Transverse colon (tissue), 4 donors: ENCODE measurements around the gene CTDP1. TPM values are rescaled to one million over a fixed set of nuclear protein-coding genes. Genes with fewer than 3 reads are reported as not detected.
A peak's percentile ranks its signal among the peaks of the same experiment; 100 is the strongest.
"Not testable (repeated sequence)": the region's sequence is repeated elsewhere in the genome, so short reads cannot be mapped to it uniquely, and the experiment has no call there.

Experiments used
- DNase-seq: peaks from one replicate; pipeline ENCODE4 v3.0.0-alpha.2; 2019
- H3K27ac ChIP-seq, 4 donors: fragments of 200-600 bp; sonication (generic); 2 replicates each; pipeline ENCODE4 v1.5.1; 2016 to 2018; ENCODE audit warnings: inconsistent platforms in 4 of 4
- H3K27me3 ChIP-seq: fragments of 200-600 bp; sonication (generic); 2 replicates; pipeline ENCODE4 v1.5.1; 2017; ENCODE audit warnings: inconsistent platforms
- H3K36me3 ChIP-seq, 4 donors: fragments of 200-600 bp; sonication (generic); 2 replicates each; pipeline ENCODE4 v1.5.1; 2017 to 2019; ENCODE audit warnings: inconsistent platforms in 4 of 4
- H3K4me1 ChIP-seq, 4 donors: fragments of 200-600 bp; sonication (generic); 2 replicates each; pipeline ENCODE4 v1.5.1; 2017 to 2020; ENCODE audit warnings: inconsistent platforms in 4 of 4
- H3K4me3 ChIP-seq, 4 donors: fragments of 200-600 bp; sonication (generic); 1 replicate in 1 of 4; 2 replicates in 3 of 4; pipeline versions ENCODE4 v1.5.1 to v1.6.1; 2017 to 2019; ENCODE audit warnings: inconsistent platforms in 4 of 4
- H3K9me3 ChIP-seq, 2 donors: fragments of 200-600 bp; sonication (generic); 2 replicates each; pipeline ENCODE4 v1.5.1; 2017 to 2019; ENCODE audit warnings: inconsistent platforms in 2 of 2
- EP300 ChIP-seq: sonication (generic); formaldehyde crosslinking; IDR thresholded peaks from one replicate; pipeline ENCODE4 v1.6.1; 2017; ENCODE audit warnings: antibody characterized with exemption, low read depth
- POLR2A ChIP-seq: fragments of 450-650 bp; IDR thresholded peaks from one replicate; pipeline ENCODE4 v1.6.1; 2016; ENCODE audit warnings: antibody characterized with exemption, mild to moderate bottlenecking, moderate library complexity
- POLR2AphosphoS5 ChIP-seq, 3 donors: sonication (generic); formaldehyde crosslinking; IDR thresholded peaks; one replicate each; pipeline ENCODE4 v1.6.1; 2016; ENCODE audit warnings: antibody characterized with exemption in 3 of 3
- WGBS, 2 donors: methylation state at CpG; one replicate each; pipeline ENCODE4 v1.1.5; 2018; ENCODE audit warnings: low coverage in 1 of 2; 5-methylcytosine and 5-hydroxymethylcytosine counted together
- in situ Hi-C, 4 donors: fragments of 200-750 bp; cut with MboI; loops; one replicate each; pipeline versions ENCODE4 v1.15.0 to v1.15.1; 2017; ENCODE audit warnings: low sequenced_read_pairs in 3 of 4, low pct_ligation_motif_present in 1 of 4, low pct_unique_long_range_greater_than_20kb in 1 of 4
- intact Hi-C: fragments of 100-400 bp; cut with DNase I; formaldehyde crosslinking; loops from one replicate; pipeline ENCODE4 v1.15.1; 2023; ENCODE audit warnings: low total_unique reads
- total RNA-seq, 4 donors: library from RNA; depleted of rRNA; stranded (reverse); fragments of >200 nt; gene quantifications; one replicate each; pipeline ENCODE4 v1.1.0, GENCODE V29; 2016
- TF ChIP-seq, protein P1 (sequence below), 5 experiments: fragments of 200-600 bp in 3 of 5; fragments of 450-650 bp in 2 of 5; sonication (generic) in 3 of 5; IDR thresholded peaks; 1 replicate in 2 of 5; 2 replicates in 3 of 5; pipeline ENCODE4 v1.5.1; 2016 to 2017; ENCODE audit warnings: antibody characterized with exemption in 5 of 5, inconsistent platforms in 3 of 5, mild to moderate bottlenecking in 2 of 5, moderate library complexity in 1 of 5

CTDP1 gene
- total RNA-seq, 4 donors from 2014 or later, result 30.6 to 120 (median 49.3) TPM

DNA sequence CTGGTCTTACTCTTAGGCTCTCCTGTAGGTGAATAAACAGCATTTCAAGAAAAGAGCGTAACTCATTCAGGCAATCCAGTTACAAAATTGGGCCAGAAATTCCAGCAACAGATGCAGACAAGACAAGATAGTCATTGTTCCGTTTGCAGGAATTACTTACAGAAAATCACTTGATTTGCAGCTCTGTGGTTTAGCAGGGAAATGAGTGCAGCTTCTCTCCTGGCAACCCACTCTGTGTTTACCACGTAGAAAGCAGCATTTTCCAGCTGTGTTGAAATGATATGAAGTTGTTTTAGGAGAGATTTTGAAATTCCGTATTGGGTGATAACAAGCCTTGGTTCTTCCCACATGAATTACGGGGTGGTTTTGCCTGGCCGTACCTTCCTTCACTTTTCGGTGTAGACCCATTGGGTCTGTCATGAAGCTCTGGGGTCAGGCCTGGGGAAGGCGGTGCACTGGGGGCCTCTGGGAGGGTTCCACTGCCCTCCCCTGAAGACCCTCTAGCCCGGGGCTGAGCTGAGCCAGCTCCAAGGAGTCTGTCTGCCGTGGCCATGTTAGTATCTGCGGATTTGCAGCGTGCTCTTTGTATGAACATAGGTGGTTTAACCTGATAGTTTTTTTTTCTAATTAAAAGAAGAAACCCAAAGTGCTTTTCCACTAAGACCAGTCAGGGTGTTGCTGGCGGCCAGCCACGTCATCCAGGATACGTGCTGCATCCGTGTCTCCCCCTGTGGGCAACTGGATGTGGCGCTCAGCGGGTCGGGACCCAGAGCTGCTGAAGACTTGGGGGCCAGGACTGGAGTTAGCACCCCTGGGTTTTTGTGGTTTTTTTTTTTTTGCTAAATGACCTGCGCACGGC lies 59.2 kb downstream of the CTDP1 start:
- no peaks in the 10 kb centered on the region for H3K4me1 ChIP-seq
- intact Hi-C loops, result no loop called here
- no peaks in the 10 kb centered on the region for H3K9me3 ChIP-seq
- H3K27ac ChIP-seq, result no peak overlapping the region
- TF ChIP-seq EP300 (no peak), POLR2AphosphoS5 (IDR thresholded peaks at IDR 0.05) (no peak), POLR2A (no peak)
- TF ChIP-seq, protein P1, sequence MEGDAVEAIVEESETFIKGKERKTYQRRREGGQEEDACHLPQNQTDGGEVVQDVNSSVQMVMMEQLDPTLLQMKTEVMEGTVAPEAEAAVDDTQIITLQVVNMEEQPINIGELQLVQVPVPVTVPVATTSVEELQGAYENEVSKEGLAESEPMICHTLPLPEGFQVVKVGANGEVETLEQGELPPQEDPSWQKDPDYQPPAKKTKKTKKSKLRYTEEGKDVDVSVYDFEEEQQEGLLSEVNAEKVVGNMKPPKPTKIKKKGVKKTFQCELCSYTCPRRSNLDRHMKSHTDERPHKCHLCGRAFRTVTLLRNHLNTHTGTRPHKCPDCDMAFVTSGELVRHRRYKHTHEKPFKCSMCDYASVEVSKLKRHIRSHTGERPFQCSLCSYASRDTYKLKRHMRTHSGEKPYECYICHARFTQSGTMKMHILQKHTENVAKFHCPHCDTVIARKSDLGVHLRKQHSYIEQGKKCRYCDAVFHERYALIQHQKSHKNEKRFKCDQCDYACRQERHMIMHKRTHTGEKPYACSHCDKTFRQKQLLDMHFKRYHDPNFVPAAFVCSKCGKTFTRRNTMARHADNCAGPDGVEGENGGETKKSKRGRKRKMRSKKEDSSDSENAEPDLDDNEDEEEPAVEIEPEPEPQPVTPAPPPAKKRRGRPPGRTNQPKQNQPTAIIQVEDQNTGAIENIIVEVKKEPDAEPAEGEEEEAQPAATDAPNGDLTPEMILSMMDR (IDR thresholded peaks at IDR 0.05), result no peak
- no peak overlapping the region for H3K4me3 ChIP-seq
- in situ Hi-C loops, result no loop called here
- no peaks in the 10 kb centered on the region for H3K27me3 ChIP-seq
- DNase-seq, result peak; percentile 5
- WGBS, 2 donors, result 92 to 100% methylated on average over 2 to 21 of the region's 21 CpGs
- H3K36me3 ChIP-seq, result peaks cover 0 to 49% (median 16%) of the 10 kb centered on the region in 4 donors

DNA sequence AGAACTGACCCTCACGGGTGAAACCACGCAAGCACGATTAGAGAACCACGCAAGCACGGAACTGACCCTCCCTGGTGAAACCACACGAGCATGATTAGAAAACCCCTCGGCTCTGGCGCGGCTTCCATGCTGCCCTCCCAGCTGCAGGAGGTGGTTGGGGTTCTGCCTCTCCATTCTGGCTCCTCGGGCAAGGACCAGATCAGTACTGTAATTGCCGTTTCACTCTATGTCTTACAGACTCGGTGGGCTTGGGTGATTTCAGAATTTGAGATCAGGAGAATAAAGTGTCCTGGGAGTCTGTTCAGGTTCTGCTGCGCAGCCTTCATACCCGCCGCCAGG lies 59.8 kb downstream of the CTDP1 start:
- peak; percentile 5 for DNase-seq
- intact Hi-C loops (no loop called here), in situ Hi-C loops (no loop called here)
- Histone ChIP-seq H3K27me3 (no peaks in the 10 kb centered on the region), H3K4me1 (no peaks in the 10 kb centered on the region), H3K4me3 (no peak overlapping the region), H3K9me3 (no peaks in the 10 kb centered on the region), H3K36me3 (peaks cover 0 to 43% (median 16%) of the 10 kb centered on the region in 4 donors), H3K27ac (no peak overlapping the region)
- TF ChIP-seq EP300 (no peak), POLR2AphosphoS5 (IDR thresholded peaks at IDR 0.05) (no peak), POLR2A (no peak)
- TF ChIP-seq, protein P1 (IDR thresholded peaks at IDR 0.05), result no peak
- 98% methylated on average over 15 of the region's 15 CpGs; no CpG with 5 or more reads in 1 of the 2 donors for WGBS, 2 donors

GRCh38 chr18:79740047-79740446 lies 60.4 kb downstream of the CTDP1 start:
- H3K4me3 ChIP-seq, DNase-seq, intact Hi-C loops, in situ Hi-C loops, H3K9me3 ChIP-seq, H3K27me3 ChIP-seq, H3K4me1 ChIP-seq, H3K27ac ChIP-seq: not testable (repeated sequence)
- H3K36me3 ChIP-seq, result peaks cover 0 to 43% (median 15%) of the 10 kb centered on the region in 4 donors
- WGBS, 2 donors, result 80 to 92% methylated on average over 1 to 19 of the region's 27 CpGs

DNA sequence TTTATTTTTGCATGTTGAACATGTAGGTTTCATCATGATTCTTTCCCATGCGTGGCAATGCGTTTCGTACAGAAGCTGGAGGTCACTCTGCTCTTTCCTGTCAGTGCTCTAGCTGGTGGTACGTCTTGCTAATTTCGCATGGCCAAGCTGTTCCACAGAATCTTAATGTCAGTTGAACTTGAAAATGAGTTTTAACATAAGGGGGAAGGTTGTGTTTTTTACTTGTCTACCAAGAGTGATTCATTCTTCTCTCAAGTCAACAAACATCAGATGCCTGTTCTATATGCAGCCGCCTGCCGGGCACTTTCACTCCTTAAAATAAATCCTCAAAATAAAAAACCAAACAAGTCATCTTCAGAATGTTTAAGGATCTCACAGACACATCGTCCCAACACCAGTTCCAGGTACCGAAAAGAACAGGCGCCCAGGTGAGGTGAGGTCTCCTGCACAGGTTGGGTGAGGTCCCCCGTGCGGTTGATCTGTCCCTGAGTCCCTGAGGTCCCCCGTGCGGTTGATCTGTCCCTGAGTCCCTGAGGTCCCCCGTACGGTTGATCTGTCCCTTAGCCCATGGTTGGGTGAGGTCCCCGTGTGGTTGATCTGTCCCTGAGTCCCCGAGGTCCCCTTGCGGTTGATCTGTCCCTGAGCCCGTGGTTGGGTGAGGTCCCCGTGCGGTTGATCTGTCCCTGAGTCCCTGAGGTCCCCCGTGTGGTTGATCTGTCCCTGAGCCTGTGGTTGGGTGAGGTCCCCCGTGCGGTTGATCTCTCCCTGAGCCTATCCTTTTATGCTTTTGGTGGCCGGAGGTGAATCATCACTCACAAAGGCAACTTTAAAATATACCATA lies 61.1 kb downstream of the CTDP1 start:
- DNase-seq, result no peak
- in situ Hi-C loops, result no loop called here
- H3K27me3 ChIP-seq, result no peaks in the 10 kb centered on the region
- H3K36me3 ChIP-seq, result peaks cover 0 to 43% (median 13%) of the 10 kb centered on the region in 4 donors
- TF ChIP-seq EP300 (no peak), POLR2AphosphoS5 (IDR thresholded peaks at IDR 0.05) (no peak), POLR2A (no peak)
- TF ChIP-seq, protein P1 (IDR thresholded peaks at IDR 0.05), result no peak
- intact Hi-C loops, result no loop called here
- no peaks in the 10 kb centered on the region for H3K9me3 ChIP-seq
- no peak overlapping the region for H3K4me3 ChIP-seq
- H3K4me1 ChIP-seq, result no peaks in the 10 kb centered on the region
- no peak overlapping the region for H3K27ac ChIP-seq
- 90 to 96% methylated on average over 13 to 26 of the region's 26 CpGs for WGBS, 2 donors
